ENCODE data around the gene KCNK6.
A peak's percentile ranks its signal among the peaks of the same experiment; 100 is the strongest.
"Not testable (repeated sequence)": the region's sequence is repeated elsewhere in the genome, so short reads cannot be mapped to it uniquely, and the experiment has no call there.

KCNK6 gene

GRCh38 chr19:38362946-38363688 is 43.5 kb downstream of the KCNK6 start:
- DNase-seq: not testable (repeated sequence)

- DNase-seq: no peak
Observed at GRCh38 chr19:38367041-38367440, 47.4 kb downstream of the KCNK6 start.

GRCh38 chr19:38369584-38369983 is 49.9 kb downstream of the KCNK6 start:
- no peak for DNase-seq

GRCh38 chr19:38370299-38370698 is 50.7 kb downstream of the KCNK6 start:
- no peak for DNase-seq

- no peak for DNase-seq
Observed at GRCh38 chr19:38371081-38371480, 51.4 kb downstream of the KCNK6 start.

GRCh38 chr19:38373907-38374331 is 54.3 kb downstream of the KCNK6 start:
- no peak for DNase-seq

GRCh38 chr19:38374332-38375097 is 54.9 kb downstream of the KCNK6 start, which contains the start of gene PSMD8:
Gene PSMD8 (plus strand): TSS chr19:38374571. CDS start chr19:38374602, 31 bp downstream.
- peak; percentile 93 to 97 (median 94) for DNase-seq

GRCh38 chr19:38375098-38375493 is 55.5 kb downstream of the KCNK6 start:
- no peak for DNase-seq

GRCh38 chr19:38375748-38376147 is 56.1 kb downstream of the KCNK6 start:
- DNase-seq: no peak

GRCh38 chr19:38376576-38376975 is 56.9 kb downstream of the KCNK6 start:
- no peak for DNase-seq

GRCh38 chr19:38377052-38377451 is 57.4 kb downstream of the KCNK6 start:
- DNase-seq: no peak

GRCh38 chr19:38378866-38379265 is 59.2 kb downstream of the KCNK6 start:
- DNase-seq: no peak

- DNase-seq: no peak
Observed at GRCh38 chr19:38381138-38381537, 61.5 kb downstream of the KCNK6 start.

Measured in activated naive CD4-positive, alpha-beta T cell (primary cell).